CD4-positive, alpha-beta T cell treated with Interleukin-4 for 4 hours (primary cell): ENCODE data around the gene CHRND.

Source experiments
- DNase-seq: peaks from one replicate; pipeline ENCODE4 v3.0.0-alpha.2; 2020

Gene CHRND

GRCh38 chr2:232577841-232578240 lies 51.9 kb downstream of the CHRND start:
- DNase-seq: no peak

- DNase-seq: no peak
Observed at GRCh38 chr2:232578626-232579025, 52.7 kb downstream of the CHRND start.

GRCh38 chr2:232580648-232580981 lies 54.7 kb downstream of the CHRND start:
- DNase-seq: no peak

GRCh38 chr2:232581725-232582124 lies 55.8 kb downstream of the CHRND start:
- DNase-seq: no peak

- DNase-seq: no peak
Observed at GRCh38 chr2:232584238-232584637, 58.3 kb downstream of the CHRND start.
